Liver (tissue), 9 donors: ENCODE data around the gene AOPEP. TPM values are rescaled to one million over a fixed set of nuclear protein-coding genes. Genes with fewer than 3 reads are reported as not detected.

Source experiments
- DNase-seq: peaks from one replicate; pipeline ENCODE4 v3.0.0-alpha.2; 2017; ENCODE audit warnings: low spot score
- H3K27ac ChIP-seq, 2 donors: one replicate each; pipeline ENCODE4 v1.7.0; 2013; ENCODE audit warnings: inconsistent platforms in 2 of 2, low read length in 2 of 2, control low read depth in 1 of 2, low read depth in 1 of 2, mild to moderate bottlenecking in 1 of 2
- H3K27me3 ChIP-seq, 4 donors: one replicate each; pipeline versions ENCODE4 v1.6.1 to v1.7.0; 2013; ENCODE audit warnings: low read length in 3 of 4, inconsistent platforms in 1 of 4, mild to moderate bottlenecking in 1 of 4, moderate library complexity in 1 of 4; ENCODE audit not compliant: control insufficient read depth in 4 of 4, insufficient read depth in 4 of 4
- H3K36me3 ChIP-seq, 4 donors: one replicate each; pipeline versions ENCODE4 v1.6.1 to v1.7.0; 2013; ENCODE audit warnings: low read length in 3 of 4, mild to moderate bottlenecking in 3 of 4, low read depth in 1 of 4, moderate library complexity in 1 of 4; ENCODE audit not compliant: control insufficient read depth in 4 of 4, insufficient read depth in 3 of 4
- H3K4me1 ChIP-seq, 4 donors: one replicate each; pipeline versions ENCODE4 v1.6.1 to v1.7.0; 2013; ENCODE audit warnings: low read length in 3 of 4, mild to moderate bottlenecking in 3 of 4, moderate library complexity in 1 of 4; ENCODE audit not compliant: control insufficient read depth in 4 of 4, insufficient read depth in 4 of 4
- H3K4me3 ChIP-seq, 3 donors: one replicate each; pipeline versions ENCODE4 v1.6.1 to v1.7.0; 2013; ENCODE audit warnings: low read length in 3 of 3, control low read depth in 1 of 3, low read depth in 1 of 3, mild to moderate bottlenecking in 1 of 3
- H3K9ac ChIP-seq, 2 donors: one replicate each; pipeline ENCODE4 v1.7.0; 2013; ENCODE audit warnings: low read length in 2 of 2, mild to moderate bottlenecking in 2 of 2, moderate library complexity in 2 of 2, control low read depth in 1 of 2, low read depth in 1 of 2
- H3K9me3 ChIP-seq, 4 donors: one replicate each; pipeline versions ENCODE4 v1.6.1 to v1.7.0; 2013; ENCODE audit warnings: low read length in 3 of 4; ENCODE audit not compliant: control insufficient read depth in 4 of 4
- EGR1 ChIP-seq, 2 donors: IDR thresholded peaks; 2 replicates each; pipeline ENCODE4 v1.6.1; 2016 to 2018; ENCODE audit warnings: antibody characterized with exemption in 2 of 2, low read depth in 2 of 2
- FOXA2 ChIP-seq: IDR thresholded peaks from 2 replicates; pipeline ENCODE4 v1.6.1; 2016; ENCODE audit warnings: antibody characterized with exemption
- HNF4A ChIP-seq, 2 donors: conservative IDR thresholded peaks; 2 replicates each; pipeline ENCODE4 v1.6.1; 2016; ENCODE audit warnings: antibody characterized with exemption in 2 of 2, mild to moderate bottlenecking in 2 of 2
- HNF4G ChIP-seq: IDR thresholded peaks from 2 replicates; pipeline ENCODE4 v1.6.1; 2016; ENCODE audit warnings: antibody characterized with exemption
- MAX ChIP-seq: IDR thresholded peaks from 2 replicates; pipeline ENCODE4 v1.6.1; 2016; ENCODE audit warnings: antibody characterized with exemption
- RAD21 ChIP-seq, 2 donors: IDR thresholded peaks; 2 replicates each; pipeline ENCODE4 v1.6.1; 2016; ENCODE audit warnings: antibody characterized with exemption in 2 of 2, mild to moderate bottlenecking in 2 of 2
- TAF1 ChIP-seq: conservative IDR thresholded peaks from 2 replicates; pipeline ENCODE4 v1.6.1; 2016; ENCODE audit warnings: antibody characterized with exemption, mild to moderate bottlenecking
- WGBS: extraction: QIAGEN DNeasy Blood & Tissue Kit; methylation state at CpG from one replicate; pipeline ENCODE4 v1.1.7; 2013; 5-methylcytosine and 5-hydroxymethylcytosine counted together
- polyA plus RNA-seq, 2 donors: library from polyadenylated mRNA; stranded (reverse) in 1 of 2; unstranded in 1 of 2; fragments of 200-250 nt in 1 of 2; fragments of >200 nt in 1 of 2; fragmentation: Nextera tagmentation in 1 of 2; extraction: Ambion mirVana in 1 of 2; gene quantifications; one replicate each; pipeline versions ENCODE4 v1.2.1 to v1.2.3, GENCODE V29; 2013 to 2015
- total RNA-seq, 2 donors: library from RNA; depleted of rRNA; stranded (reverse); fragments of >200 nt; gene quantifications; one replicate each; pipeline ENCODE4 v1.2.3, GENCODE V29; 2014
- TF ChIP-seq, protein P1 (sequence below): IDR thresholded peaks from 2 replicates; pipeline ENCODE4 v1.6.1; 2016; ENCODE audit warnings: antibody characterized with exemption
- TF ChIP-seq, protein P2 (sequence below): IDR thresholded peaks from 2 replicates; pipeline ENCODE4 v1.6.1; 2016; ENCODE audit warnings: antibody characterized with exemption, mild to moderate bottlenecking
- donor health status: healthy.
- donor health status: healthy.
- donor health status: healthy.
- donor health status: healthy.
- donor health status: healthy.

Gene AOPEP
- total and polyA plus RNA-seq, 4 donors, result 22.2 to 77.1 (median 34.8) TPM

GRCh38 chr9:94705162-94705702 lies 21.3 kb upstream of the AOPEP start:
- no peak for DNase-seq
- Histone ChIP-seq H3K27me3 (no peaks in the 10 kb centered on the region), H3K27ac (no peak overlapping the region), H3K36me3 (no peaks in the 10 kb centered on the region), H3K4me3 (no peak overlapping the region), H3K4me1 (peaks cover 3 to 12% (median 9%) of the 10 kb centered on the region in 4 donors), H3K9ac (no peak overlapping the region), H3K9me3 (no peaks in the 10 kb centered on the region)
- 85% methylated on average over 7 of the region's 7 CpGs for WGBS
- TF ChIP-seq RAD21 (IDR thresholded peaks at IDR 0.05) (no peak), MAX (no peak), HNF4G (no peak), FOXA2 (no peak)
- TF ChIP-seq, protein P1, sequence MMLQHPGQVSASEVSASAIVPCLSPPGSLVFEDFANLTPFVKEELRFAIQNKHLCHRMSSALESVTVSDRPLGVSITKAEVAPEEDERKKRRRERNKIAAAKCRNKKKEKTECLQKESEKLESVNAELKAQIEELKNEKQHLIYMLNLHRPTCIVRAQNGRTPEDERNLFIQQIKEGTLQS, result no peak
- TF ChIP-seq, protein P2, sequence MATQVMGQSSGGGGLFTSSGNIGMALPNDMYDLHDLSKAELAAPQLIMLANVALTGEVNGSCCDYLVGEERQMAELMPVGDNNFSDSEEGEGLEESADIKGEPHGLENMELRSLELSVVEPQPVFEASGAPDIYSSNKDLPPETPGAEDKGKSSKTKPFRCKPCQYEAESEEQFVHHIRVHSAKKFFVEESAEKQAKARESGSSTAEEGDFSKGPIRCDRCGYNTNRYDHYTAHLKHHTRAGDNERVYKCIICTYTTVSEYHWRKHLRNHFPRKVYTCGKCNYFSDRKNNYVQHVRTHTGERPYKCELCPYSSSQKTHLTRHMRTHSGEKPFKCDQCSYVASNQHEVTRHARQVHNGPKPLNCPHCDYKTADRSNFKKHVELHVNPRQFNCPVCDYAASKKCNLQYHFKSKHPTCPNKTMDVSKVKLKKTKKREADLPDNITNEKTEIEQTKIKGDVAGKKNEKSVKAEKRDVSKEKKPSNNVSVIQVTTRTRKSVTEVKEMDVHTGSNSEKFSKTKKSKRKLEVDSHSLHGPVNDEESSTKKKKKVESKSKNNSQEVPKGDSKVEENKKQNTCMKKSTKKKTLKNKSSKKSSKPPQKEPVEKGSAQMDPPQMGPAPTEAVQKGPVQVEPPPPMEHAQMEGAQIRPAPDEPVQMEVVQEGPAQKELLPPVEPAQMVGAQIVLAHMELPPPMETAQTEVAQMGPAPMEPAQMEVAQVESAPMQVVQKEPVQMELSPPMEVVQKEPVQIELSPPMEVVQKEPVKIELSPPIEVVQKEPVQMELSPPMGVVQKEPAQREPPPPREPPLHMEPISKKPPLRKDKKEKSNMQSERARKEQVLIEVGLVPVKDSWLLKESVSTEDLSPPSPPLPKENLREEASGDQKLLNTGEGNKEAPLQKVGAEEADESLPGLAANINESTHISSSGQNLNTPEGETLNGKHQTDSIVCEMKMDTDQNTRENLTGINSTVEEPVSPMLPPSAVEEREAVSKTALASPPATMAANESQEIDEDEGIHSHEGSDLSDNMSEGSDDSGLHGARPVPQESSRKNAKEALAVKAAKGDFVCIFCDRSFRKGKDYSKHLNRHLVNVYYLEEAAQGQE, result no peak

- Histone ChIP-seq H3K27ac (no peak overlapping the region), H3K36me3 (no peaks in the 10 kb centered on the region), H3K4me3 (no peak overlapping the region), H3K4me1 (peaks cover 3 to 12% (median 9%) of the 10 kb centered on the region in 4 donors), H3K9ac (no peak overlapping the region), H3K27me3 (no peaks in the 10 kb centered on the region), H3K9me3 (no peaks in the 10 kb centered on the region)
- no peak for DNase-seq
- TF ChIP-seq FOXA2, result no peak
- TF ChIP-seq, protein P2, result no peak
- TF ChIP-seq HNF4A (conservative IDR thresholded peaks at IDR 0.05), result peak; percentile 78 to 80
- TF ChIP-seq EGR1 (IDR thresholded peaks at IDR 0.05; ENCODE audit: low read depth in 2 of 2), result no peak
- TF ChIP-seq TAF1, result no peak
- 65% methylated on average over 5 of the region's 5 CpGs for WGBS
These were observed 19.6 kb upstream of the AOPEP start for GRCh38 chr9:94706922-94707321.
